Upper lobe of left lung (tissue), 4 donors: ENCODE measurements around the gene HCFC2.

Source experiments
- EP300 ChIP-seq, 4 donors: sonication (generic); formaldehyde crosslinking; IDR thresholded peaks; one replicate each; pipeline ENCODE4 v1.5.1; 2017; ENCODE audit warnings: antibody characterized with exemption in 4 of 4, control low read depth in 2 of 4
- POLR2A ChIP-seq, 4 donors: fragments of 450-650 bp; IDR thresholded peaks; one replicate each; pipeline ENCODE4 v1.5.1; 2016 to 2017; ENCODE audit warnings: antibody characterized with exemption in 4 of 4, mild to moderate bottlenecking in 2 of 4
- TF ChIP-seq, protein P1 (sequence below), 6 experiments: fragments of 450-650 bp in 4 of 6; fragments of 200-600 bp in 2 of 6; sonication (generic) in 2 of 6; IDR thresholded peaks; one replicate each; pipeline ENCODE4 v1.5.1; 2016 to 2019; ENCODE audit warnings: antibody characterized with exemption in 6 of 6

DNA sequence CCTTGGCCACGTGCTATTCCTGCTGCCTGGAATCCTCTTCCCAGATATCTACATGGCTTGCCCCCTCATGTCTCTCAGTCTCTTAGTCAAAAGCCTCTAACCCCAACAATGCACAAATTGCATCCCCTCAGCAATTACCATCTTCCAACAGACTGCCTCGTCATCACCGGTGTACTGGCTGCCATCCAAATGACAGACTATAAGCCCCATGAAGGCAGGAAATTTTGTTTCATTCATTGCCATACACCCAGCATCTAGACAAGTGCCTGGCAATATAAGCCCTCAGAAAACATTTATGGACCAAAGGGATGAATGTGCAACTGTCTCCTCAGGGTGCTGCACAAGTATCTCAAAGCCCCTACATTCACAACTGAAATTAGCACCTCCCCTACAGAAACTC lies 20.2 kb upstream of the HCFC2 start:
- TF ChIP-seq, protein P1, sequence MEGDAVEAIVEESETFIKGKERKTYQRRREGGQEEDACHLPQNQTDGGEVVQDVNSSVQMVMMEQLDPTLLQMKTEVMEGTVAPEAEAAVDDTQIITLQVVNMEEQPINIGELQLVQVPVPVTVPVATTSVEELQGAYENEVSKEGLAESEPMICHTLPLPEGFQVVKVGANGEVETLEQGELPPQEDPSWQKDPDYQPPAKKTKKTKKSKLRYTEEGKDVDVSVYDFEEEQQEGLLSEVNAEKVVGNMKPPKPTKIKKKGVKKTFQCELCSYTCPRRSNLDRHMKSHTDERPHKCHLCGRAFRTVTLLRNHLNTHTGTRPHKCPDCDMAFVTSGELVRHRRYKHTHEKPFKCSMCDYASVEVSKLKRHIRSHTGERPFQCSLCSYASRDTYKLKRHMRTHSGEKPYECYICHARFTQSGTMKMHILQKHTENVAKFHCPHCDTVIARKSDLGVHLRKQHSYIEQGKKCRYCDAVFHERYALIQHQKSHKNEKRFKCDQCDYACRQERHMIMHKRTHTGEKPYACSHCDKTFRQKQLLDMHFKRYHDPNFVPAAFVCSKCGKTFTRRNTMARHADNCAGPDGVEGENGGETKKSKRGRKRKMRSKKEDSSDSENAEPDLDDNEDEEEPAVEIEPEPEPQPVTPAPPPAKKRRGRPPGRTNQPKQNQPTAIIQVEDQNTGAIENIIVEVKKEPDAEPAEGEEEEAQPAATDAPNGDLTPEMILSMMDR (IDR thresholded peaks at IDR 0.05) = no peak
- TF ChIP-seq POLR2A (IDR thresholded peaks at IDR 0.05) (no peak), EP300 (IDR thresholded peaks at IDR 0.05) (no peak)
